Prostate gland (tissue), 2 donors: ENCODE measurements around the gene TECR. TPM values are rescaled to one million over a fixed set of nuclear protein-coding genes. Genes with fewer than 3 reads are reported as not detected.

Source experiments
- DNase-seq: peaks from one replicate; pipeline ENCODE4 v3.0.0-alpha.2; 2019; ENCODE audit warnings: low spot score
- H3K27ac ChIP-seq, 2 donors: fragments of 200-600 bp; sonication (generic); 2 replicates each; pipeline ENCODE4 v1.5.1; 2017 to 2019
- H3K27me3 ChIP-seq: fragments of 200-600 bp; sonication (generic); replicated peaks from 2 replicates; pipeline ENCODE4 v1.5.1; 2019; ENCODE audit not compliant: insufficient read depth
- H3K36me3 ChIP-seq, 2 donors: fragments of 200-600 bp; sonication (generic); 1 replicate in 1 of 2; 2 replicates in 1 of 2; pipeline versions ENCODE4 v1.5.1 to v1.8.1; 2017 to 2019
- H3K4me1 ChIP-seq: fragments of 200-600 bp; sonication (generic); replicated peaks from 2 replicates; pipeline ENCODE4 v1.5.1; 2019
- H3K4me3 ChIP-seq, 2 donors: fragments of 200-600 bp; sonication (generic); 2 replicates each; pipeline ENCODE4 v1.5.1; 2017 to 2019
- H3K9me3 ChIP-seq: fragments of 200-600 bp; sonication (generic); 2 replicates; pipeline ENCODE4 v1.5.1; 2017
- POLR2A ChIP-seq: fragments of 450-650 bp; IDR thresholded peaks from one replicate; pipeline ENCODE4 v1.6.1; 2016; ENCODE audit warnings: antibody characterized with exemption, mild to moderate bottlenecking
- POLR2AphosphoS5 ChIP-seq: sonication (generic); formaldehyde crosslinking; IDR thresholded peaks from one replicate; pipeline ENCODE4 v1.6.1; 2017; ENCODE audit warnings: antibody characterized with exemption
- WGBS: methylation state at CpG from one replicate; pipeline ENCODE4 v1.1.5; 2018; 5-methylcytosine and 5-hydroxymethylcytosine counted together
- intact Hi-C: fragments of 100-400 bp; cut with DNase I; formaldehyde crosslinking; loops from one replicate; pipeline ENCODE4 v1.14.2; 2022
- total RNA-seq, 2 donors: library from RNA; depleted of rRNA; stranded (reverse); fragments of >200 nt; gene quantifications; one replicate each; pipeline ENCODE4 v1.1.0, GENCODE V29; 2016
- TF ChIP-seq, protein P1 (sequence below), 4 experiments: fragments of 200-600 bp in 2 of 4; fragments of 450-650 bp in 2 of 4; sonication (generic) in 2 of 4; IDR thresholded peaks; 1 replicate in 3 of 4; 2 replicates in 1 of 4; pipeline ENCODE4 v1.5.1; 2016 to 2019; ENCODE audit warnings: antibody characterized with exemption in 4 of 4, mild to moderate bottlenecking in 2 of 4, moderate library complexity in 2 of 4

The TECR gene
- total RNA-seq, 2 donors from 2014 or later = 137 to 154 TPM

DNA sequence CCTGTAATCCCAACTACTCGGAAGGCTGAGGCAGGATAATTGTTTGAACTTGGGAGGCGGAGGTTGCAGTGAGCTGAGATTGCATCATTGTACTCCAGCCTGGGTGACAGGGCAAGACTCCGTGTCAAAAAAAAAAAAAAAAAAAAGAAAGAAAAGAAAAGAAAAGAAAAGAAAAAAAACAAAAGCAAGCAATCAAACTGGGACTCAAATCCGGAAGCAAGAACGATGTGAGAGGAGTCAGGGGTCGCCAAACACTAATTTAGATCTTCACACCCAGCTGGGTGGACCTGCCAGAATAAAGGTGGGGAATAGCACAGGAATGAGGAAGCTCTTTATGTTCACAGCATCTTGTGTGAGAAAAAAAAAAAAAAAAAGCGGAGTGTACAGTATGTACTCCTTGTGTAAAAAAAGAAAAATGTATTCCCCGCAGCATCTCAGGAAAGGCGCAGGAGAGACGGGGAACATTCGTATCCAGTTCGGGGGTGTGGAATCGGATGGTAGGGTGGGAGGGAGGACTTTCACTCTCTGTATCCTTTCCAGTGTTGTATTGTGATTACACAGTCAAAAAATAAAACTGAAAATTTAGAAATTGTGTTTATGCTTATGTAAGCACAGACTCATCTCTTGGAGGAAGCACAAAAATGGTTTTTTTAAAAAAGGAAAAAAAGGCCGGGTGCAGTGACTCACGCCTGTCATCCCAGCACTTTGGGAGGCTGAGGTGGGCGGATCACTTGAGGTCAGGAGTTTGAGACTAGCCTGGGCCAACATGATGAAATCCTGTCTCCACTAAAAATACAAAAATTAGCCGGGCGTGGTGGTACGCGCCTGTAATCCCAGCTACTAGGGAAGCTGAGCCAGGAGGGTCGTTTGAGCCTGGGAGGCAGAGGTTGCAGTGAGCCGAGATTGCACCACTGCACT, 18.8 kb upstream of the TECR start:
- peak; percentile 5 for TF ChIP-seq POLR2AphosphoS5
- TF ChIP-seq POLR2A = no peak
- DNase-seq = no peak
- peaks cover 0 to 9% of the 10 kb centered on the region in 2 donors for H3K36me3 ChIP-seq
- intact Hi-C loops = no loop called here
- peak overlapping the region; percentile 16 to 30 for H3K27ac ChIP-seq
- no peaks in the 10 kb centered on the region for H3K9me3 ChIP-seq
- H3K4me1 ChIP-seq = peaks cover 4% of the 10 kb centered on the region
- H3K4me3 ChIP-seq = no peak overlapping the region
- no peaks in the 10 kb centered on the region for H3K27me3 ChIP-seq
- WGBS = 30% methylated on average over 22 of the region's 22 CpGs

DNA sequence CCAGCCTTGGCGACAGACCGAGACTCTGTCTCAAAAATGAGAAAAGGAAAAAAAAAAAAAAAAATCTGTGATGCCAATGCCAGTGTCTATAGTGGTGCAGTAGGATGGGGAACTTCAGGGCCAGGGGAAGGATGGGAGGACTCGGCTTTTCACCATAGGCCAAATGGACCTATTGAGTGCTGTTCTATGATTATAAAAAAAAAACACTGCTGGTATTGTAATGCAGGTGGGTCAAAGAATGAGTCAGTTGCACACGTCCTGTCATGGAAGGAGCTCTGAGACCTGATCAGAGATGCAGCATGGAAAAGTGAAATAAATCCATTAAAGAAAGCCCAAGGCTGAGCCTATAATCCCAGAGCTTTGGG, 18.2 kb upstream of the TECR start:
- 73% methylated on average over 4 of the region's 4 CpGs for WGBS
- no peak overlapping the region for H3K4me3 ChIP-seq

DNA sequence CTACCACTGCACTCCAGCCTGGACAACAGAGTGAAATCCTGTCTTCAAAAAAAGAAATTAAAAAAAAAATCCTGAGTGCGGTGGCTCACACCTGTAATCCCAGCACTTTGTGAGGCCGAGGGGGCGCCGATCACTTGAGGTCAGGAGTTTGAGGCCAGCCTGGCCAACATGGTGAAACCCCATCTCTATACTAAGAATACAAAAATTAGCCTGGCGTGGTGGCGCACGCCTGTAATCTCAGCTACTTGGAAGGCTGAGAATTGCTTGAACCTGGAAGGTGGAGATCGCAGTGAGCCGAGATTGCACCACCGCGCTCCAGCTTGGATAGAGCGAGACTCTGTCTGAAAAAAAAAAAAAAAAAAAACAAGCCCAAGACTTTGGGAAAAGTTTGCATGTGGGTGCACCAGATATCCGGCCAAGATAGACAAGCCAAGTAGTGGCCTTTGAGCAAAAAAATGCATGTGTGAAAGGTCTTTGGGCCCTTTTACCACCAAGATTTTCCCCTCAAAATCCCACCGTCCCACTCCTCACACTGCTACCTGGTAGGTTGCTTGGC, 16.9 kb upstream of the TECR start:
- DNase-seq = no peak
- Histone ChIP-seq H3K4me3 (no peak overlapping the region), H3K27ac (no peak overlapping the region), H3K9me3 (no peaks in the 10 kb centered on the region), H3K27me3 (no peaks in the 10 kb centered on the region), H3K36me3 (peaks cover 0 to 9% of the 10 kb centered on the region in 2 donors), H3K4me1 (peaks cover 9% of the 10 kb centered on the region)
- WGBS = 95% methylated on average over 14 of the region's 14 CpGs
- intact Hi-C loops = no loop called here
- TF ChIP-seq, protein P1, sequence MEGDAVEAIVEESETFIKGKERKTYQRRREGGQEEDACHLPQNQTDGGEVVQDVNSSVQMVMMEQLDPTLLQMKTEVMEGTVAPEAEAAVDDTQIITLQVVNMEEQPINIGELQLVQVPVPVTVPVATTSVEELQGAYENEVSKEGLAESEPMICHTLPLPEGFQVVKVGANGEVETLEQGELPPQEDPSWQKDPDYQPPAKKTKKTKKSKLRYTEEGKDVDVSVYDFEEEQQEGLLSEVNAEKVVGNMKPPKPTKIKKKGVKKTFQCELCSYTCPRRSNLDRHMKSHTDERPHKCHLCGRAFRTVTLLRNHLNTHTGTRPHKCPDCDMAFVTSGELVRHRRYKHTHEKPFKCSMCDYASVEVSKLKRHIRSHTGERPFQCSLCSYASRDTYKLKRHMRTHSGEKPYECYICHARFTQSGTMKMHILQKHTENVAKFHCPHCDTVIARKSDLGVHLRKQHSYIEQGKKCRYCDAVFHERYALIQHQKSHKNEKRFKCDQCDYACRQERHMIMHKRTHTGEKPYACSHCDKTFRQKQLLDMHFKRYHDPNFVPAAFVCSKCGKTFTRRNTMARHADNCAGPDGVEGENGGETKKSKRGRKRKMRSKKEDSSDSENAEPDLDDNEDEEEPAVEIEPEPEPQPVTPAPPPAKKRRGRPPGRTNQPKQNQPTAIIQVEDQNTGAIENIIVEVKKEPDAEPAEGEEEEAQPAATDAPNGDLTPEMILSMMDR (IDR thresholded peaks at IDR 0.05) = no peak
- no peak for TF ChIP-seq POLR2A
- TF ChIP-seq POLR2AphosphoS5 = no peak

More for the DNA sequence above, 18.2 kb upstream of the TECR start:
- Histone ChIP-seq H3K36me3 (peaks cover 0 to 9% of the 10 kb centered on the region in 2 donors), H3K27ac (peak overlapping the region; percentile 16 to 30), H3K9me3 (no peaks in the 10 kb centered on the region), H3K27me3 (no peaks in the 10 kb centered on the region), H3K4me1 (peaks cover 9% of the 10 kb centered on the region)
- intact Hi-C loops = no loop called here
- no peak for DNase-seq
- TF ChIP-seq, protein P1 (IDR thresholded peaks at IDR 0.05) = no peak
- TF ChIP-seq POLR2A (no peak), POLR2AphosphoS5 (no peak)

DNA sequence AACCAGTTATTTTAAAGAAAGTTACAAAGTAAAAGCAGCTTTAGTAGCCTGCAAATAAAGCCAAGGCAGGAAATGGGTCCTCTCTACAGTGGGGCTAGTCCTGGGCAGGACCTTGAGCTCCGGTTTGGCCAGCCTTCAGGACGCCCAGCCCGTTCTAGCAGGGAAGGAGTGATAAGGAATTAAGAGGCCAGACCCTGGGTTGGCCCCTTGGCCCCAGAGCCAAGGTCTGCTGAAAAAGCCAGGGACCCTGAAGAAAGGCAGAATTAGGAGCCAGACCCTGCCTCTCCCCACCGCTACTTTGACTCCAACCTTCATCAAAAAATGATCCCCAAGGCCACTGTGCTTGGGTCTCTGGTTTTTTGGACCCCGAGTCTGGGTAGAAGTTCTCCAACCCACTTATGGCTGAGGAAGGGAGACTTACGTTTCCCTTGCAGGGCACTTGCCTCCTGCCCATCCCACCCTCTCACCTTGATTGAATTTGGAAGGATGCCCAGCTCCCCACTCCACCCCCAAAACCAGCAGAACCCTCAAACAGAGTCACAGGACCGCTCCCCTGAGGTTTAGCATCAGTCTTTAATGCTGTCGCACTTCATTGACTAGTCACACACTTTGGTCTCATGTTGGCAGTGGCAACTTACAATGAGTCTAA, 15.1 kb upstream of the TECR start:
- intact Hi-C loops = no loop called here
- no peaks in the 10 kb centered on the region for H3K9me3 ChIP-seq
- H3K4me3 ChIP-seq = no peak overlapping the region
- H3K27ac ChIP-seq = peak overlapping the region in 1 of 2 donors; percentile 100
- peaks cover 9% of the 10 kb centered on the region for H3K4me1 ChIP-seq
- H3K36me3 ChIP-seq = peaks cover 0 to 9% of the 10 kb centered on the region in 2 donors
- no peak for DNase-seq
- 73% methylated on average over 8 of the region's 8 CpGs for WGBS
- H3K27me3 ChIP-seq = no peaks in the 10 kb centered on the region
- TF ChIP-seq POLR2AphosphoS5 = no peak

DNA sequence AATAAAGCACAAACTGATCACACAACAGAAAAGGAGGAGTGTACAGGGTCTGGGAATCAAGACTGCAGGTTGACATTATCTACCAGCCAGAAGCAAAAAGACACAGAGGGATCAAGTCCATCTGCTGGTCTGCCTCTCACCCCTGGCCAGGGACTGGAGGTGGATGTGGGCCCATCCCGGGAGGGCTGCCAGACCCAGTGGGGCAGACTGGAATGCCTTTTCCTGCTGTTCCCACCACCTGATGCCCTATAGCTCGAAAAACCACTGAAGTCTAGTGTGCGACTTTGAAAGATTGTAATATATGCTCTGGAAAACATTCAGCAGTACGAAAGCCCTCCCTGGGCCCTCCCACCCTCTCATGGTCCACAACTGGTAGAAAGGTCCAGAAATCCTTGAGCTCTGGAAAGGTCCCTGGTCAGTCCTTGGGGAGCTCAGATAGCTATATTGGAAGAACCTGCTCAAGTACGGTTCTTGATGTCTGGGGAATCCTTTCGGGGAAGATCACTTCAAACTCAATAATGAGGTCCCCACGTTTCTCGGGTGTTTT, 13.8 kb upstream of the TECR start:
- no peak for DNase-seq
- Histone ChIP-seq H3K36me3 (peaks cover 0 to 9% of the 10 kb centered on the region in 2 donors), H3K27me3 (no peaks in the 10 kb centered on the region), H3K9me3 (no peaks in the 10 kb centered on the region), H3K4me1 (peaks cover 9% of the 10 kb centered on the region), H3K4me3 (peak overlapping the region; percentile 85 to 98), H3K27ac (peak overlapping the region; percentile 100)
- intact Hi-C loops = loop anchor here (5.0 kb wide), 1 partner anchor 378 kb away; the partner anchor contains the start of gene ASF1B
- TF ChIP-seq, protein P1 (IDR thresholded peaks at IDR 0.05) = no peak
- TF ChIP-seq POLR2A = no peak
- no peak for TF ChIP-seq POLR2AphosphoS5
- WGBS = 43% methylated on average over 8 of the region's 8 CpGs
